ENCODE data around the gene PLTP. TPM values are rescaled to one million over a fixed set of nuclear protein-coding genes. Genes with fewer than 3 reads are reported as not detected.

PLTP gene
- total RNA-seq, 1 experiment from 2014 or later: 61.5 TPM

DNA sequence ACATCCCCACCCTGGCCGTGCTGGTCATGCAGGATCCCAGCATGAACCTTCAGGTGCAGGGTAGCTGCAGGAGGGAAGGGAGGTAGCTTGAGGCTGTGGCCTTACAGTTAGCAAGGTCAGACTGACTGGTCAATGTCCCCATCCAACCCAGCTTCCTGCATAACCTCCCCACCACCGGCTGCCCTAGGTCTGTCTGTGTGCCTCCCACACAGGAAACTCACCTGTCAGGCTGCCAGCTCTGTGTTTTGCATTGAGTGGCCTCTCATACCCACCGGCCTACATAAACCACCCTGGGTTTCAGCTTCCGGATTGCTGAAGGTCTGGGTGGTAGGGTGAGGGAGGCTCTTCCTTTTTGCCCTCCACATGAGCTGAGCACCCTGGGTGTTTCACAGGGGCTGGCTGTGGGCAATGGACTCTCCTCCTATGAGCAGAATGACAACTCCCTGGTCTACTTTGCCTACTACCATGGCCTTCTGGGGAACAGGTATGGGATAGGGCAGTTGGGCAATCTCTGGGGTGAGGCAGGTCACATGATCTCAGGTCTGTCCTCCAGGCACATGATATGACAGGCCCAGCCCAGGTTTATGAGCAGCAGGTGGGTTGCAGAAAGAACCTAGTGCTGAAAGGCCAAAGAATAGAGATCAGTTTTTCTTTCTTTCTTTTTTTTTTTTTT is 19.0 kb downstream of the PLTP start:
- ChIA-PET CTCF (interaction anchor here (0.6 to 1.0 kb wide), 3 partner anchors 67 to 80 kb away, joined by 3 read pairs; no protein-coding TSS in a partner anchor), POLR2A (ENCODE audit: unreplicated experiment) (interaction anchor here (0.6 kb wide), 1 partner anchor 27 kb away, joined by 4 read pairs; no protein-coding TSS in a partner anchor)
- intact Hi-C loops (cut with micrococcal nuclease): loop anchor here (5.0 kb wide), 1 partner anchor 81 kb away; the partner anchor contains the start of gene UBE2C
- peaks cover 16% of the 10 kb centered on the region; the same call in 1 of the 2 replicates for H3K36me3 ChIP-seq (ENCODE audit: low read depth, low read length)
- no peaks in the 10 kb centered on the region for H3K9me3 ChIP-seq (ENCODE audit: low read length)
- no peaks in the 10 kb centered on the region for H4K20me1 ChIP-seq (ENCODE audit: low read length)
- H3K27ac ChIP-seq (ENCODE audit: low read length): no peak overlapping the region
- no peaks in the 10 kb centered on the region for H3K9me2 ChIP-seq (replicated peaks; ENCODE audit: low read length)
- BruUV-seq (replicated peaks): no TSS peak
- H3K4me3 ChIP-seq (ENCODE audit: low read length): no peak overlapping the region
- 0 out of 2 replicates have a peak, but pooled peaks cover 10% of the 10 kb centered on the region for H3K79me2 ChIP-seq (ENCODE audit: low read length)
- H3K9ac ChIP-seq (ENCODE audit: low read length): no peak overlapping the region
- ATAC-seq (no peak), DNase-seq (no peak)
- 0 out of 2 replicates have a peak overlapping the region, but pooled peaks have one; percentile 96 for H3K4me2 ChIP-seq (ENCODE audit: low read length)
- H3K27me3 ChIP-seq (ENCODE audit: low read length): no peaks in the 10 kb centered on the region
- H2AFZ ChIP-seq (ENCODE audit: low read length): no peak overlapping the region
- H3F3A ChIP-seq (ENCODE audit: low read length, unreplicated experiment): no peaks in the 10 kb centered on the region
- TF ChIP-seq, protein P1, sequence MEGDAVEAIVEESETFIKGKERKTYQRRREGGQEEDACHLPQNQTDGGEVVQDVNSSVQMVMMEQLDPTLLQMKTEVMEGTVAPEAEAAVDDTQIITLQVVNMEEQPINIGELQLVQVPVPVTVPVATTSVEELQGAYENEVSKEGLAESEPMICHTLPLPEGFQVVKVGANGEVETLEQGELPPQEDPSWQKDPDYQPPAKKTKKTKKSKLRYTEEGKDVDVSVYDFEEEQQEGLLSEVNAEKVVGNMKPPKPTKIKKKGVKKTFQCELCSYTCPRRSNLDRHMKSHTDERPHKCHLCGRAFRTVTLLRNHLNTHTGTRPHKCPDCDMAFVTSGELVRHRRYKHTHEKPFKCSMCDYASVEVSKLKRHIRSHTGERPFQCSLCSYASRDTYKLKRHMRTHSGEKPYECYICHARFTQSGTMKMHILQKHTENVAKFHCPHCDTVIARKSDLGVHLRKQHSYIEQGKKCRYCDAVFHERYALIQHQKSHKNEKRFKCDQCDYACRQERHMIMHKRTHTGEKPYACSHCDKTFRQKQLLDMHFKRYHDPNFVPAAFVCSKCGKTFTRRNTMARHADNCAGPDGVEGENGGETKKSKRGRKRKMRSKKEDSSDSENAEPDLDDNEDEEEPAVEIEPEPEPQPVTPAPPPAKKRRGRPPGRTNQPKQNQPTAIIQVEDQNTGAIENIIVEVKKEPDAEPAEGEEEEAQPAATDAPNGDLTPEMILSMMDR (conservative IDR thresholded peaks at IDR 0.05; ENCODE audit: low read depth, low read length): no peak
- no peak for TF ChIP-seq EZH2phosphoT487 (IDR thresholded peaks at IDR 0.05; ENCODE audit: borderline replicate concordance, low read length)
- peaks cover 23% of the 10 kb centered on the region for H3K4me1 ChIP-seq (ENCODE audit: insufficient read depth, low read length)

DNA sequence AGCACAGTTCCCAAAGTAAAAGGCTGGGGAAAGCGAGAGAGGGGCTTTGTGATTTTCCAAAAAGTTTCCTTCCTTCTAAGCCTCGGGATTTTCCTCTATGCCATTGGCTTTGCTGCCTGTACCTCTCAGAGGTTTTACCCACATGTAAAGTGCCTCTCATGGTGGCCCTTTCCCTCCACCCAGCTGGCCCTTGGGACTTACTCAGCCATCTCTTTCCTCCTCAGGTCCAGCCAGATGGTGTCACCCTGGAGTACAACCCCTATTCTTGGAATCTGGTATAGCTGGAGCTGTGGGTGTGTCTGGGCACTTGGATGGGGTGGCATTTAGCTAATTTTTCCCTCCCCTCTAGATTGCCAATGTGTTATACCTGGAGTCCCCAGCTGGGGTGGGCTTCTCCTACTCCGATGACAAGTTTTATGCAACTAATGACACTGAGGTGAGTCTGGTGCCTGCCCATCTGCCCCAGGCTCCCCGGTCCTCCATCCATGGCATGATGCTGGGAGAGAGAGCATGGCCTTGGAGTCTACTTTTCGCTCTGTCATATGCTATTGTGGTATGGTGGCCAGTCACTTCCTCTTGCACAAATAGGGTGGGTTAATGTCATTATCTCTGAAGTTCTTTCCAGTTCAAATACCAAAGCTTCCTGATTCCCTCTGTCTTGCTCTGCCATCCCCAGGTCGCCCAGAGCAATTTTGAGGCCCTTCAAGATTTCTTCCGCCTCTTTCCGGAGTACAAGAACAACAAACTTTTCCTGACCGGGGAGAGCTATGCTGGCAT is 19.7 kb downstream of the PLTP start:
- Histone ChIP-seq H3K9me2 (replicated peaks; ENCODE audit: low read length) (no peaks in the 10 kb centered on the region), H3K4me3 (ENCODE audit: low read length) (peak overlapping the region; percentile 78), H3K4me2 (ENCODE audit: low read length) (peak overlapping the region; percentile 96), H3F3A (ENCODE audit: low read length, unreplicated experiment) (no peaks in the 10 kb centered on the region), H3K27ac (ENCODE audit: low read length) (no peak overlapping the region), H3K36me3 (ENCODE audit: low read depth, low read length) (peaks cover 15% of the 10 kb centered on the region; the same call in 1 of the 2 replicates), H4K20me1 (ENCODE audit: low read length) (no peaks in the 10 kb centered on the region), H3K9me3 (ENCODE audit: low read length) (no peaks in the 10 kb centered on the region), H3K79me2 (ENCODE audit: low read length) (0 out of 2 replicates have a peak, but pooled peaks cover 10% of the 10 kb centered on the region), H3K9ac (ENCODE audit: low read length) (peak overlapping the region; percentile 76), H3K27me3 (ENCODE audit: low read length) (no peaks in the 10 kb centered on the region), H3K4me1 (ENCODE audit: insufficient read depth, low read length) (peaks cover 23% of the 10 kb centered on the region), H2AFZ (ENCODE audit: low read length) (peak overlapping the region; percentile 89)
- POLR2A ChIA-PET (ENCODE audit: unreplicated experiment): interaction anchor here (0.5 to 0.6 kb wide), 2 partner anchors 12 to 27 kb away, joined by 3 to 4 read pairs; no protein-coding TSS in a partner anchor
- ATAC-seq: peak; percentile 63
- CTCF ChIA-PET: interaction anchor here (0.6 to 1.0 kb wide), 4 partner anchors 66 to 79 kb away, joined by 3 read pairs; no protein-coding TSS in a partner anchor
- TF ChIP-seq EZH2 (IDR thresholded peaks at IDR 0.05; ENCODE audit: low read length, unreplicated experiment) (no peak), EZH2phosphoT487 (IDR thresholded peaks at IDR 0.05; ENCODE audit: borderline replicate concordance, low read length) (no peak)
- TF ChIP-seq, protein P1 (conservative IDR thresholded peaks at IDR 0.05; ENCODE audit: low read depth, low read length): peak; percentile 57
- intact Hi-C loops (cut with micrococcal nuclease): loop anchor here (5.0 kb wide), 1 partner anchor 80 kb away; the partner anchor contains the start of gene UBE2C
- DNase-seq: peak; percentile 55
- no TSS peak for BruUV-seq (replicated peaks)

All from PC-3 (cell line).